GM10266 (cell line): ENCODE results near the gene ID4.

ENCODE experiments used
- DNase-seq: peaks from one replicate; pipeline ENCODE4 v3.0.0; 2012; ENCODE audit errors: extremely low spot score
- TF ChIP-seq, protein P1 (sequence below): IDR thresholded peaks from 2 replicates; pipeline ENCODE4 v1.5.1; 2012; ENCODE audit warnings: mild to moderate bottlenecking, low read depth; ENCODE audit not compliant: control insufficient read depth, insufficient read depth; ENCODE audit errors: missing control alignments

The ID4 gene

GRCh38 chr6:19841181-19841580, 4.0 kb downstream of the ID4 start:
- TF ChIP-seq, protein P1, sequence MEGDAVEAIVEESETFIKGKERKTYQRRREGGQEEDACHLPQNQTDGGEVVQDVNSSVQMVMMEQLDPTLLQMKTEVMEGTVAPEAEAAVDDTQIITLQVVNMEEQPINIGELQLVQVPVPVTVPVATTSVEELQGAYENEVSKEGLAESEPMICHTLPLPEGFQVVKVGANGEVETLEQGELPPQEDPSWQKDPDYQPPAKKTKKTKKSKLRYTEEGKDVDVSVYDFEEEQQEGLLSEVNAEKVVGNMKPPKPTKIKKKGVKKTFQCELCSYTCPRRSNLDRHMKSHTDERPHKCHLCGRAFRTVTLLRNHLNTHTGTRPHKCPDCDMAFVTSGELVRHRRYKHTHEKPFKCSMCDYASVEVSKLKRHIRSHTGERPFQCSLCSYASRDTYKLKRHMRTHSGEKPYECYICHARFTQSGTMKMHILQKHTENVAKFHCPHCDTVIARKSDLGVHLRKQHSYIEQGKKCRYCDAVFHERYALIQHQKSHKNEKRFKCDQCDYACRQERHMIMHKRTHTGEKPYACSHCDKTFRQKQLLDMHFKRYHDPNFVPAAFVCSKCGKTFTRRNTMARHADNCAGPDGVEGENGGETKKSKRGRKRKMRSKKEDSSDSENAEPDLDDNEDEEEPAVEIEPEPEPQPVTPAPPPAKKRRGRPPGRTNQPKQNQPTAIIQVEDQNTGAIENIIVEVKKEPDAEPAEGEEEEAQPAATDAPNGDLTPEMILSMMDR = no peak
- no peak for DNase-seq

DNA sequence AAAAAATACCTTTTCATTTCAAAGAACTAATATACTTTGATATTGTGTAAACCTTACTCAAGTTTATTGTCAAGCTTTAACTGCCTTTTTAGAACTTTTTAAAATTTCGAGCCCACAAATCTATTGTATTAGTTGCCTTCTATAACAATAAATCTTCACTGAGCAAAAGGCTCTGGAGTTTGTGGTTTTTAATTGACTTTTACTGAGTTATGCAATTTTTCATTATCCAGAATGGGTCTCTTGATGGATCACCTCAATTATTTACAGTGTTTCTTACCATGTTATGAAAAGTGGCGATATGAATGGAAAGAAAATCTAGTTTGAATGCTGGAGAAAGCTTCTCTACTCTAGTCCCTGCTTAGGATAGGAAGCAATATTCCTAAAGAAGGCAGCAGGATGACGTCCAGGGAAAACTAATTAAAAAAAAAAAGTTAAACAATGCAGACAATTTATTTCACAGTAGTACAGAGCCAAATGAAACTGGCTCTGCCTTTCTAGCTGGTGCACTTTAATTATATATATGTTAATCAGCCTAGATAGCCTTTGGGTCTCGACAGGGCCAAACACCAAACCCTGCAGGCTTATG, 5.0 kb downstream of the ID4 start:
- DNase-seq = no peak
- TF ChIP-seq, protein P1 = no peak

- TF ChIP-seq, protein P1 = no peak
- DNase-seq = no peak
These were observed 7.5 kb downstream of the ID4 start for GRCh38 chr6:19844689-19845088.

DNA sequence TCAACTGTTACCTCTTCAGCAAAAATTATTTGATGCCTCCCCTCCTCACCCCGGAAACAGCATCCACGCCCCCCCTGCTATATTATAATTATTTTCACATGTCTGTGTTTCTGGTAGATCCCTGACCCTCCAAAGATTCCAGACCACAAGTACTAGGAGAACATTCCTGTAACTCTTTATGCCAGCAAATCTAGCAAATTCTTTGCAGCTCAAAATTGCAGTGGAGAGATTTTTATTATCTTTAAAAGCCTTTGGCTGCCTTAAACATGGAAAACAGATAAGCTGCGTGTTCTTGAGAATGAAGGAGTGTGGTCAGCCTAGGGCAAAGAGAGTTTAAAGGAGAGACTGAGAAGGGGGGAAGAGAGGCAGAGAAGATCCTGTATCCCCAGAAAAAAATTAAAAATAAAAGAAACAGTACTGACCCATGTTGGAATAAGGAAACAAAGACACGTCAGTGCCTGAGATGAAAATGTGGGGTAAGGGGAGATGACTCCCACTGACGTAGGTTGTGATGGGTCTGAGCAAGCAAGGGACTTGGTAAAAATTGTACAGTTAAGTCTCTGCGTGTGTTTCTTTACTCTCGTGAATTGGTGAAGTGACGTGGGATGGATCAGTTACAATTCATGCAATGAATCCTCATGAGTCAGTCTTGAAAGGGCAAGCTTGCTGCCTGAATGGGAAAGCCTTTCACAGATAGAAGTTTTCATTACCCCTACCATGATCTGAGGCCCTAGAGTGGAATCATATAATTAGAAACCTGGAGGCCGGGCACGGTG, 8.3 kb downstream of the ID4 start:
- TF ChIP-seq, protein P1 = no peak
- no peak for DNase-seq

DNA sequence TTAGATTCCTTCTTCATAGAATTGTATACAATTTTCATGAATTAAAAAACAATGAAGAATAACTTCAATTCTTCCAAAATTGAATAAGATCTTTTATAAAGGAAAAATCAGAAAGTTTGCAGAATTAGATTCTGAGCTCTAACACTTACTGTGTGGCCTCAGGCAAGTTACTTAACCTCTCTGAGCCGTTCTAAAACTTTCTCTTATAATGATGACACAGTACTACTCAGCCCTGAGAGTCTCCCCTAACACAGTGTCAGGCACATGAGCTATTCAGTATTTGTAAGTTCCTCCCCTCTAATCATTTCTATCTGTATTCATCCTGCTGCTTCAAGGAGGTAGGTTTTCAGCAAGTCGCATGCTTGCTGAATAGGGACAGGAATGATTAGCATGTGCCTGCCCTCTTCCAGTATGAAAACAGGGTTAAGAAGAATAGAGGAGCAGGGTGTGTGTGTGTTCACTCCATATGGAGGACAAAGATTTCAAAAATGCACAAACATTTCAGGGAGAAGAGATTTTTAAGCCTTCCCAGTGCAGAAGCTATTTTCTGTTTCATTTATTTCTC, 11.4 kb downstream of the ID4 start:
- DNase-seq = no peak
- TF ChIP-seq, protein P1 = no peak

- TF ChIP-seq, protein P1 = no peak
- no peak for DNase-seq
These were observed 12.0 kb downstream of the ID4 start for GRCh38 chr6:19849196-19849595.

DNA sequence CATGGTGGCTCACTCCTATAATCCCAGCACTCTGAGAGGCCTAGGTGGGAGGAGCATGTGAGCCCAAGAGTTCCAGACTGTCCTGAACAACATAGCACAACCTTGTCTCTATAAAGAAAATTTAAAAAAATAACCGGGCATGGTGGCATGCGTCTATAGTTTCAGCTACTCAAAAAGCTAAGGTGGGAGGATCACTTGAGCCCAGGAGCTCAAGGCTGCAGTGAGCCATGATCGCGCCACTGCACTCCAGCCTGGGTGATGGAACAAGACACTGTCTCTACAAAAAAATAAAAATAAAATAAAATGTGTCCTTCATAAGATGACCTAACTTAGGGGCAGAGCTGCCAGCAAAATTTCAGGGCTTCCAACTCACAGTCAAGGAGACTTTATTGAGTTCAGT, 12.6 kb downstream of the ID4 start:
- DNase-seq = no peak
- TF ChIP-seq, protein P1 = no peak
